ENCODE data around the gene CDKAL1. TPM values are rescaled to one million over a fixed set of nuclear protein-coding genes. Genes with fewer than 3 reads are reported as not detected.

The CDKAL1 gene
- total and polyA plus RNA-seq, 2 donors from 2014 or later, result 4.6 to 20.2 TPM

GRCh38 chr6:20835315-20836010 is 301.2 kb downstream of the CDKAL1 start:
- no peak for DNase-seq
- Histone ChIP-seq H3K4me1 (ENCODE audit: control insufficient read depth in 2 of 3, insufficient read depth in 2 of 3, low read depth in 1 of 3, low read length in 3 of 3) (no peaks in the 10 kb centered on the region), H3K36me3 (ENCODE audit: control insufficient read depth in 2 of 3, insufficient read depth in 3 of 3, low read length in 3 of 3) (no peaks in the 10 kb centered on the region)

DNA sequence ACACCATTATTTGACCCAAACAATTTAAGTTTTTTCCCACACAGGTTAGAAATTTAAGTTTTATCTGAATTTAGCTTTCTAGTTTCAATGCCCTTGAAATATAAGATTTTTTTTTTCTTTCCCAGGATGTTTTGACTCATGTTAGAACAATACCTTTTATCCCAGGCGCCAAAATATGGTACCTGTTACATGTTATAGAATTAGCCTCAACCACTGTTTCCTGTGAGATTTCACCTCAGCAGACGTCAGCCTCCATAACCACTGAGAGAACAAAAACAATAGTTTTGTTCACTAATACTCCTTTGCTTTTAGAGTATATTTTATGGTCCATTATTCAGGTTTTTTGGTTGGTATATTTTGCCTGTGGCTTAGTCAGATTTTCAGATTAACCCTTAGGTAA is 302.9 kb downstream of the CDKAL1 start:
- no peaks in the 10 kb centered on the region for H3K36me3 ChIP-seq (ENCODE audit: control insufficient read depth in 2 of 3, insufficient read depth in 3 of 3, low read length in 3 of 3)
- intact Hi-C loops (cut with DNase I), result no loop called here
- H3K9me3 ChIP-seq (ENCODE audit: control insufficient read depth in 2 of 3, insufficient read depth in 1 of 3, low read length in 3 of 3), result no peaks in the 10 kb centered on the region
- no peak for FAIRE-seq
- no peaks in the 10 kb centered on the region for H3K4me1 ChIP-seq (ENCODE audit: control insufficient read depth in 2 of 3, insufficient read depth in 2 of 3, low read depth in 1 of 3, low read length in 3 of 3)
- H3K27ac ChIP-seq (ENCODE audit: low read depth in 2 of 2, low read length in 2 of 2), result no peak overlapping the region
- no peak overlapping the region for H3K4me3 ChIP-seq (ENCODE audit: low read length in 3 of 3)
- TF ChIP-seq, protein P1, sequence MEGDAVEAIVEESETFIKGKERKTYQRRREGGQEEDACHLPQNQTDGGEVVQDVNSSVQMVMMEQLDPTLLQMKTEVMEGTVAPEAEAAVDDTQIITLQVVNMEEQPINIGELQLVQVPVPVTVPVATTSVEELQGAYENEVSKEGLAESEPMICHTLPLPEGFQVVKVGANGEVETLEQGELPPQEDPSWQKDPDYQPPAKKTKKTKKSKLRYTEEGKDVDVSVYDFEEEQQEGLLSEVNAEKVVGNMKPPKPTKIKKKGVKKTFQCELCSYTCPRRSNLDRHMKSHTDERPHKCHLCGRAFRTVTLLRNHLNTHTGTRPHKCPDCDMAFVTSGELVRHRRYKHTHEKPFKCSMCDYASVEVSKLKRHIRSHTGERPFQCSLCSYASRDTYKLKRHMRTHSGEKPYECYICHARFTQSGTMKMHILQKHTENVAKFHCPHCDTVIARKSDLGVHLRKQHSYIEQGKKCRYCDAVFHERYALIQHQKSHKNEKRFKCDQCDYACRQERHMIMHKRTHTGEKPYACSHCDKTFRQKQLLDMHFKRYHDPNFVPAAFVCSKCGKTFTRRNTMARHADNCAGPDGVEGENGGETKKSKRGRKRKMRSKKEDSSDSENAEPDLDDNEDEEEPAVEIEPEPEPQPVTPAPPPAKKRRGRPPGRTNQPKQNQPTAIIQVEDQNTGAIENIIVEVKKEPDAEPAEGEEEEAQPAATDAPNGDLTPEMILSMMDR (IDR thresholded peaks at IDR 0.05; ENCODE audit: borderline replicate concordance, extremely low read depth, insufficient read depth), result no peak
- no peak overlapping the region for H3K9ac ChIP-seq (ENCODE audit: low read length in 3 of 3)
- H3K27me3 ChIP-seq (ENCODE audit: control insufficient read depth, insufficient read depth, low read length), result no peaks in the 10 kb centered on the region
- DNase-seq, result no peak

More at GRCh38 chr6:20835315-20836010, 301.2 kb downstream of the CDKAL1 start:
- FAIRE-seq, result no peak
- no peak overlapping the region for H3K9ac ChIP-seq (ENCODE audit: low read length in 3 of 3)
- H3K27me3 ChIP-seq (ENCODE audit: control insufficient read depth, insufficient read depth, low read length), result no peaks in the 10 kb centered on the region
- intact Hi-C loops (cut with DNase I), result no loop called here
- TF ChIP-seq, protein P1 (IDR thresholded peaks at IDR 0.05; ENCODE audit: borderline replicate concordance, extremely low read depth, insufficient read depth), result no peak
- no peaks in the 10 kb centered on the region for H3K9me3 ChIP-seq (ENCODE audit: control insufficient read depth in 2 of 3, insufficient read depth in 1 of 3, low read length in 3 of 3)
- no peak overlapping the region for H3K27ac ChIP-seq (ENCODE audit: low read depth in 2 of 2, low read length in 2 of 2)
- H3K4me3 ChIP-seq (ENCODE audit: low read length in 3 of 3), result no peak overlapping the region

GRCh38 chr6:20838113-20838512 is 303.9 kb downstream of the CDKAL1 start:
- FAIRE-seq, result no peak
- intact Hi-C loops (cut with DNase I), result no loop called here

More at GRCh38 chr6:20838113-20838512, 303.9 kb downstream of the CDKAL1 start:
- Histone ChIP-seq H3K9ac (ENCODE audit: low read length in 3 of 3) (no peak overlapping the region), H3K4me3 (ENCODE audit: low read length in 3 of 3) (no peak overlapping the region), H3K27me3 (ENCODE audit: control insufficient read depth, insufficient read depth, low read length) (no peaks in the 10 kb centered on the region), H3K4me1 (ENCODE audit: control insufficient read depth in 2 of 3, insufficient read depth in 2 of 3, low read depth in 1 of 3, low read length in 3 of 3) (no peaks in the 10 kb centered on the region), H3K27ac (ENCODE audit: low read depth in 2 of 2, low read length in 2 of 2) (no peak overlapping the region), H3K36me3 (ENCODE audit: control insufficient read depth in 2 of 3, insufficient read depth in 3 of 3, low read length in 3 of 3) (no peaks in the 10 kb centered on the region), H3K9me3 (ENCODE audit: control insufficient read depth in 2 of 3, insufficient read depth in 1 of 3, low read length in 3 of 3) (no peaks in the 10 kb centered on the region)
- TF ChIP-seq, protein P1 (IDR thresholded peaks at IDR 0.05; ENCODE audit: borderline replicate concordance, extremely low read depth, insufficient read depth), result no peak
- DNase-seq, result no peak

Data from kidney (tissue), 14 donors.